Panc1 (cell line): ENCODE results near the gene PUDP. TPM values are rescaled to one million over a fixed set of nuclear protein-coding genes. Genes with fewer than 3 reads are reported as not detected.
"Not testable (repeated sequence)": the region's sequence is repeated elsewhere in the genome, so short reads cannot be mapped to it uniquely, and the experiment has no call there.

Experiments
- ATAC-seq: fragments of 200-7000 bp; cut with Tn5 transposase; 2 replicates; pipeline ENCODE4 v1.9.1; 2020; ENCODE audit warnings: mild to moderate bottlenecking, moderate library complexity
- BruUV-seq: library from RNA; stranded (reverse); fragments of 400-500 nt; replicated peaks from 2 replicates; lab custom pipeline; 2021; lab: Mats Ljungman, UMichigan
- CTCF ChIA-PET: fragments of 300-600 bp; sonication (Branson Sonifier 250); formaldehyde crosslinking; loops from one replicate; lab custom pipeline; 2022; ENCODE audit warnings: antibody characterized with exemption; lab: Charles Lee
- POLR2A ChIA-PET: fragments of 300-600 bp; sonication (Branson Sonifier 250); formaldehyde crosslinking; loops from one replicate; lab custom pipeline; 2022; ENCODE audit warnings: antibody characterized with exemption; lab: Charles Lee
- DNase-seq: peaks from one replicate; pipeline ENCODE4 v3.0.0-alpha.2; 2010; ENCODE audit warnings: low read depth, low spot score
- H3K27ac ChIP-seq: 2 replicates; pipeline ENCODE4 v1.5.1; 2011; ENCODE audit warnings: mild to moderate bottlenecking, low read length, inconsistent platforms
- H3K27me3 ChIP-seq: fragments of 200-500 bp; sonication (Bioruptor generic); 2 replicates; pipeline ENCODE4 v1.6.0; 2014; ENCODE audit warnings: low read length, inconsistent platforms; ENCODE audit not compliant: control insufficient read depth, insufficient read depth
- H3K36me3 ChIP-seq: fragments of 200-500 bp; sonication (Bioruptor generic); 2 replicates; pipeline ENCODE4 v1.5.1; 2014; ENCODE audit warnings: inconsistent platforms, mild to moderate bottlenecking, low read length, moderate library complexity; ENCODE audit not compliant: control insufficient read depth, insufficient read depth
- H3K4me1 ChIP-seq: 2 replicates; pipeline ENCODE4 v1.5.1; 2011; ENCODE audit warnings: inconsistent platforms, mild to moderate bottlenecking, low read length, moderate library complexity; ENCODE audit not compliant: control insufficient read depth, insufficient read depth
- H3K4me3 ChIP-seq, 2 experiments: 2 replicates each; pipeline ENCODE4 v1.5.1; 2011 to 2012; ENCODE audit warnings: low read depth in 2 of 2, low read length in 2 of 2, mild to moderate bottlenecking in 2 of 2, inconsistent platforms in 1 of 2, moderate library complexity in 1 of 2
- H3K9me3 ChIP-seq: fragments of 200-500 bp; sonication (Bioruptor generic); 2 replicates; pipeline ENCODE4 v1.5.1; 2014; ENCODE audit warnings: low read depth, mild to moderate bottlenecking, inconsistent platforms, low read length, moderate library complexity; ENCODE audit not compliant: control insufficient read depth, insufficient read depth
- POLR2AphosphoS5 ChIP-seq: IDR thresholded peaks from 2 replicates; pipeline ENCODE4 v1.6.1; 2012; ENCODE audit warnings: mild to moderate bottlenecking, low read depth, low read length, moderate library complexity
- SIN3A ChIP-seq: IDR thresholded peaks from 2 replicates; pipeline ENCODE4 v1.6.1; 2012; ENCODE audit warnings: low read depth, mild to moderate bottlenecking, low read length, moderate library complexity, borderline replicate concordance; ENCODE audit not compliant: insufficient read depth
- TCF7L2 ChIP-seq: IDR thresholded peaks from 2 replicates; pipeline ENCODE4 v1.6.1; 2011; ENCODE audit warnings: mild to moderate bottlenecking, low read depth, low read length, inconsistent platforms
- in situ Hi-C: cut with HindIII; loops from 2 replicates; pipeline ENCODE4 v1.10.0; 2016; ENCODE audit warnings: low sequenced_read_pairs, low pct_unique_long_range_greater_than_20kb
- intact Hi-C: fragments of 100-400 bp; cut with micrococcal nuclease; formaldehyde crosslinking; loops from one replicate; pipeline ENCODE4 v1.10.0; 2022; ENCODE audit not compliant: unreplicated experiment
- total RNA-seq: library from RNA; stranded (reverse); gene quantifications from one replicate; pipeline ENCODE4 v1.2.1, GENCODE V29; 2021; ENCODE audit not compliant: unreplicated experiment
- TF ChIP-seq, protein P1 (sequence below), 2 experiments: IDR thresholded peaks; 2 replicates each; pipeline ENCODE4 v1.6.1; 2011 to 2012; ENCODE audit warnings: low read depth in 2 of 2, control low read depth in 1 of 2, low read length in 1 of 2, mild to moderate bottlenecking in 1 of 2, moderate library complexity in 1 of 2; ENCODE audit not compliant: insufficient read depth in 1 of 2
- TF ChIP-seq, protein P2 (sequence below): fragments of 450-650 bp; IDR thresholded peaks from 2 replicates; pipeline ENCODE4 v1.5.1; 2017; ENCODE audit warnings: mild to moderate bottlenecking

PUDP gene
- total RNA-seq, 1 experiment from 2014 or later, result 14.2 TPM

GRCh38 chrX:7102119-7102518 lies 45.8 kb downstream of the PUDP start:
- ChIA-PET POLR2A (no interaction called here), CTCF (no interaction called here)
- no peak for DNase-seq
- ATAC-seq, result no peak
- Histone ChIP-seq H3K4me3 (no peak overlapping the region), H3K9me3 (no peaks in the 10 kb centered on the region), H3K4me1 (no peaks in the 10 kb centered on the region), H3K27me3 (no peaks in the 10 kb centered on the region), H3K36me3 (no peaks in the 10 kb centered on the region), H3K27ac (no peak overlapping the region)
- no TSS peak for BruUV-seq
- no peak for TF ChIP-seq POLR2AphosphoS5
- TF ChIP-seq, protein P1, sequence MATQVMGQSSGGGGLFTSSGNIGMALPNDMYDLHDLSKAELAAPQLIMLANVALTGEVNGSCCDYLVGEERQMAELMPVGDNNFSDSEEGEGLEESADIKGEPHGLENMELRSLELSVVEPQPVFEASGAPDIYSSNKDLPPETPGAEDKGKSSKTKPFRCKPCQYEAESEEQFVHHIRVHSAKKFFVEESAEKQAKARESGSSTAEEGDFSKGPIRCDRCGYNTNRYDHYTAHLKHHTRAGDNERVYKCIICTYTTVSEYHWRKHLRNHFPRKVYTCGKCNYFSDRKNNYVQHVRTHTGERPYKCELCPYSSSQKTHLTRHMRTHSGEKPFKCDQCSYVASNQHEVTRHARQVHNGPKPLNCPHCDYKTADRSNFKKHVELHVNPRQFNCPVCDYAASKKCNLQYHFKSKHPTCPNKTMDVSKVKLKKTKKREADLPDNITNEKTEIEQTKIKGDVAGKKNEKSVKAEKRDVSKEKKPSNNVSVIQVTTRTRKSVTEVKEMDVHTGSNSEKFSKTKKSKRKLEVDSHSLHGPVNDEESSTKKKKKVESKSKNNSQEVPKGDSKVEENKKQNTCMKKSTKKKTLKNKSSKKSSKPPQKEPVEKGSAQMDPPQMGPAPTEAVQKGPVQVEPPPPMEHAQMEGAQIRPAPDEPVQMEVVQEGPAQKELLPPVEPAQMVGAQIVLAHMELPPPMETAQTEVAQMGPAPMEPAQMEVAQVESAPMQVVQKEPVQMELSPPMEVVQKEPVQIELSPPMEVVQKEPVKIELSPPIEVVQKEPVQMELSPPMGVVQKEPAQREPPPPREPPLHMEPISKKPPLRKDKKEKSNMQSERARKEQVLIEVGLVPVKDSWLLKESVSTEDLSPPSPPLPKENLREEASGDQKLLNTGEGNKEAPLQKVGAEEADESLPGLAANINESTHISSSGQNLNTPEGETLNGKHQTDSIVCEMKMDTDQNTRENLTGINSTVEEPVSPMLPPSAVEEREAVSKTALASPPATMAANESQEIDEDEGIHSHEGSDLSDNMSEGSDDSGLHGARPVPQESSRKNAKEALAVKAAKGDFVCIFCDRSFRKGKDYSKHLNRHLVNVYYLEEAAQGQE (IDR thresholded peaks at IDR 0.05; ENCODE audit: insufficient read depth in 1 of 2, low read depth in 2 of 2, low read length in 1 of 2), result no peak
- TF ChIP-seq TCF7L2, result no peak
- no peak for TF ChIP-seq SIN3A
- TF ChIP-seq, protein P2, sequence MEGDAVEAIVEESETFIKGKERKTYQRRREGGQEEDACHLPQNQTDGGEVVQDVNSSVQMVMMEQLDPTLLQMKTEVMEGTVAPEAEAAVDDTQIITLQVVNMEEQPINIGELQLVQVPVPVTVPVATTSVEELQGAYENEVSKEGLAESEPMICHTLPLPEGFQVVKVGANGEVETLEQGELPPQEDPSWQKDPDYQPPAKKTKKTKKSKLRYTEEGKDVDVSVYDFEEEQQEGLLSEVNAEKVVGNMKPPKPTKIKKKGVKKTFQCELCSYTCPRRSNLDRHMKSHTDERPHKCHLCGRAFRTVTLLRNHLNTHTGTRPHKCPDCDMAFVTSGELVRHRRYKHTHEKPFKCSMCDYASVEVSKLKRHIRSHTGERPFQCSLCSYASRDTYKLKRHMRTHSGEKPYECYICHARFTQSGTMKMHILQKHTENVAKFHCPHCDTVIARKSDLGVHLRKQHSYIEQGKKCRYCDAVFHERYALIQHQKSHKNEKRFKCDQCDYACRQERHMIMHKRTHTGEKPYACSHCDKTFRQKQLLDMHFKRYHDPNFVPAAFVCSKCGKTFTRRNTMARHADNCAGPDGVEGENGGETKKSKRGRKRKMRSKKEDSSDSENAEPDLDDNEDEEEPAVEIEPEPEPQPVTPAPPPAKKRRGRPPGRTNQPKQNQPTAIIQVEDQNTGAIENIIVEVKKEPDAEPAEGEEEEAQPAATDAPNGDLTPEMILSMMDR, result no peak
- intact Hi-C loops (no loop called here), in situ Hi-C loops (no loop called here)

DNA sequence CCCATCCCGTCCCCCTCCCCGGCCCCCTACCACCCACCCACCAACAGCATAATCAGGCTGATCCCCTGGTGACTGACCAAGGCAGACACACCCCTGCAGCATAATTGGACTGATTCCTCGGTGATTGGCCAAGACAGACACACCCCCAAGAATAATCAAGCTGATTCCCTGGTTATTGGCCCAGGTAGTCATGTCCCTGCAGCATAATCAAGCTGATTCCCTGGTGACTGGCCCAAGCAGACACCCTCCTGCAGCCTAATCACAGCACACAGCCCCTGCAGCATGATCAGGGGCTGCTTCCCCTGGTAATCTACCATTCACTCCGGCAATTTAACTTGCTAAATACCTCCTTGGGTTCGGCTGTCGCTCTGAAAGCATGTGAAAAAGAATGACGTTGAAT lies 47.9 kb downstream of the PUDP start:
- POLR2A ChIA-PET, result no interaction called here

DNA sequence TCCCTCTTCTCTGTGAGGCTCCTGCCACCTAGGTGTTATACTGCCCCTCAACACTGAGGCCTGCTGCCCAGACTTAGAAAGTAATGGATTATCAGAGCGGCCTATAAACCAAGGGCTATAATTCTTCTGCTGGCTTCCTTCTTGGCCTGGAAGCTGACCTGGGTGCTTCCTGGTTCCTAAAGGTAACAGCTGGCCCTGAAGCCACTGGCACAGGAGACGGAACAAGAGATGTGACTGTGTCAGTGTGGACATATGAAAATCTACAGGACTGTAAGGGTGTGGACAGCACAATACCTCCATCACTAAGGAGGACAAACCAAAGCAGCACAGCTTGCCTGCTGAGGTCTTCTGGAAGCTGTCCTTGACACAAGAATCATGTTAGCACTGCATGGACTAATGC lies 52.3 kb downstream of the PUDP start:
- H3K4me1 ChIP-seq, H3K36me3 ChIP-seq, ATAC-seq, intact Hi-C loops, DNase-seq, BruUV-seq, H3K27ac ChIP-seq, H3K4me3 ChIP-seq, H3K9me3 ChIP-seq, in situ Hi-C loops, CTCF ChIA-PET, H3K27me3 ChIP-seq, POLR2A ChIA-PET: not testable (repeated sequence)

More for the DNA sequence above, 47.9 kb downstream of the PUDP start:
- ATAC-seq (no peak), DNase-seq (no peak)
- no peaks in the 10 kb centered on the region for H3K9me3 ChIP-seq
- no peak overlapping the region for H3K27ac ChIP-seq
- CTCF ChIA-PET, result no interaction called here
- H3K27me3 ChIP-seq, result no peaks in the 10 kb centered on the region
- BruUV-seq, result no TSS peak
- TF ChIP-seq, protein P2, result no peak
- TF ChIP-seq TCF7L2 (no peak), POLR2AphosphoS5 (no peak), SIN3A (no peak)
- TF ChIP-seq, protein P1 (IDR thresholded peaks at IDR 0.05; ENCODE audit: insufficient read depth in 1 of 2, low read depth in 2 of 2, low read length in 1 of 2), result no peak
- in situ Hi-C loops (no loop called here), intact Hi-C loops (no loop called here)
- no peak overlapping the region for H3K4me3 ChIP-seq
- no peaks in the 10 kb centered on the region for H3K36me3 ChIP-seq
- H3K4me1 ChIP-seq, result no peaks in the 10 kb centered on the region
